HFF-Myc (cell line): ENCODE measurements around the gene ENO2.

Experiments
- DNase-seq: peaks from one replicate; pipeline ENCODE4 v3.0.0-alpha.2; 2011; ENCODE audit warnings: low read depth; ENCODE audit errors: extremely low read depth
- H3K4me3 ChIP-seq: replicated peaks from 2 replicates; pipeline ENCODE4 v1.5.1; 2011; ENCODE audit warnings: low read depth, mild to moderate bottlenecking, control low read depth, low read length
- CTCF ChIP-seq: IDR thresholded peaks from 2 replicates; pipeline ENCODE4 v1.5.1; 2012; ENCODE audit warnings: mild to moderate bottlenecking, low read depth, low read length, control low read depth; ENCODE audit errors: missing control alignments

Gene ENO2

GRCh38 chr12:6927379-6928021 lies 13.1 kb downstream of the ENO2 start, which contains the start of gene ATN1:
ATN1 (plus strand) TSS chr12:6927959; CDS start chr12:6934002, 6,043 bp downstream.
- DNase-seq, result no peak
- no peak for TF ChIP-seq CTCF
- peak within 1 kb of the TSS; percentile 91 for H3K4me3 ChIP-seq

- no peak for DNase-seq
- TF ChIP-seq CTCF, result no peak
- peak overlapping the region; percentile 91 for H3K4me3 ChIP-seq
These were observed 13.8 kb downstream of the ENO2 start for GRCh38 chr12:6928022-6928702.

GRCh38 chr12:6928703-6929407 lies 14.5 kb downstream of the ENO2 start:
- TF ChIP-seq CTCF, result no peak
- DNase-seq, result no peak
- H3K4me3 ChIP-seq, result peak overlapping the region; percentile 91

GRCh38 chr12:6929466-6930452 lies 15.4 kb downstream of the ENO2 start:
- no peak for DNase-seq
- no peak for TF ChIP-seq CTCF
- H3K4me3 ChIP-seq, result peak overlapping the region; percentile 91

GRCh38 chr12:6932766-6933165 lies 18.4 kb downstream of the ENO2 start:
- no peak overlapping the region for H3K4me3 ChIP-seq
- no peak for DNase-seq
- no peak for TF ChIP-seq CTCF

- no peak for DNase-seq
- H3K4me3 ChIP-seq, result no peak overlapping the region
These were observed 19.7 kb downstream of the ENO2 start for GRCh38 chr12:6934110-6934509.

More at GRCh38 chr12:6934110-6934509, 19.7 kb downstream of the ENO2 start:
- TF ChIP-seq CTCF, result no peak
